Measurements from ENCODE around the gene CSPG4. TPM values are rescaled to one million over a fixed set of nuclear protein-coding genes. Genes with fewer than 3 reads are reported as not detected.

The CSPG4 gene
- total RNA-seq, 2 donors from 2014 or later, result 32.6 to 55.6 TPM

DNA sequence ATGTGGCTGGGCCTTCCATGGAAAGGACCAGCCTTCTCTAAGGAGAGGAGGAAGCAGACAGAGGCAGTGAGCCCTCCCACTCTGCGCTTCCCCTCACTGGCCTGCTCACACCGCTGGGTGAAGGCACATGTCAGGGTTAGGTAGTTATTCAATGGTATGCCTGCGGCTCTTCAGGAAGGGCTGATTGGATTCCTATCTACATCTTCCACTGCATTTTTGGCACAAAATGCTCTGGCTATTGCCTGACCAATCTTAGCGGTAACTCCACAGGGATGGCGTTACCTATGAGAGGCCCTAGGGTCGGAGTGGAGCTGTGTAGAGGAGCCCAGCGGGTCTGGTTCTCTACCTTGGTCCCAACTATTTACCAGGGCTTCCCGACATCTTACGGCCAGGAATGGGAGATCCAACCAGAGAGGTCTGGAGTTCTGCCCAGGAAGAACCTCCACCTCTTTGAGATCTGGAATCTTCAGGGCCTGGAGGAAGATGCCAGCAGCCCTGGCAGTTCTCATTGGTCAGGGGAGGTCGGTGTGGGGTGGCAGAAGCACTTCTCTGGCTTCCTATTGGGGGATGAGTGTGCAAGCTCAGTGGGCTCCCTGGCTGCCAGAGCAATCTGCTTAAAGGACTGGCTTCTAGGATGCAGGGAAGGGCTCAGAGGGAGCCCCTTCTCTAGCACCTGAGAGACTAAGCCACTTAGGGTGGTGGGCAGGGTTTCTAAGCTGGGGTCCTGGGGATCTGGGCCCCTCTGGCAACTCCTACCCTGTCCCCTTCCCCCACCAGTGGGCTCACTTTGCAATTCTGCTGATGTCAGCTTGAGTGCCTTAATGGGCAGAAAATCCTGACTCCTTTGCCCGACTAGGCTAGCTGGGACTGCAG, 40.7 kb downstream of the CSPG4 start:
- Histone ChIP-seq H3K4me1 (peaks cover 0 to 68% of the 10 kb centered on the region in 2 donors), H3K36me3 (no peaks in the 10 kb centered on the region), H3K27me3 (no peaks in the 10 kb centered on the region), H3K4me3 (no peak overlapping the region), H3K27ac (peak overlapping the region; percentile 79 to 81), H3K9me3 (no peaks in the 10 kb centered on the region)
- TF ChIP-seq, protein P1, sequence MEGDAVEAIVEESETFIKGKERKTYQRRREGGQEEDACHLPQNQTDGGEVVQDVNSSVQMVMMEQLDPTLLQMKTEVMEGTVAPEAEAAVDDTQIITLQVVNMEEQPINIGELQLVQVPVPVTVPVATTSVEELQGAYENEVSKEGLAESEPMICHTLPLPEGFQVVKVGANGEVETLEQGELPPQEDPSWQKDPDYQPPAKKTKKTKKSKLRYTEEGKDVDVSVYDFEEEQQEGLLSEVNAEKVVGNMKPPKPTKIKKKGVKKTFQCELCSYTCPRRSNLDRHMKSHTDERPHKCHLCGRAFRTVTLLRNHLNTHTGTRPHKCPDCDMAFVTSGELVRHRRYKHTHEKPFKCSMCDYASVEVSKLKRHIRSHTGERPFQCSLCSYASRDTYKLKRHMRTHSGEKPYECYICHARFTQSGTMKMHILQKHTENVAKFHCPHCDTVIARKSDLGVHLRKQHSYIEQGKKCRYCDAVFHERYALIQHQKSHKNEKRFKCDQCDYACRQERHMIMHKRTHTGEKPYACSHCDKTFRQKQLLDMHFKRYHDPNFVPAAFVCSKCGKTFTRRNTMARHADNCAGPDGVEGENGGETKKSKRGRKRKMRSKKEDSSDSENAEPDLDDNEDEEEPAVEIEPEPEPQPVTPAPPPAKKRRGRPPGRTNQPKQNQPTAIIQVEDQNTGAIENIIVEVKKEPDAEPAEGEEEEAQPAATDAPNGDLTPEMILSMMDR (IDR thresholded peaks at IDR 0.05), result no peak
- no peak for DNase-seq (ENCODE audit: low spot score)

DNA sequence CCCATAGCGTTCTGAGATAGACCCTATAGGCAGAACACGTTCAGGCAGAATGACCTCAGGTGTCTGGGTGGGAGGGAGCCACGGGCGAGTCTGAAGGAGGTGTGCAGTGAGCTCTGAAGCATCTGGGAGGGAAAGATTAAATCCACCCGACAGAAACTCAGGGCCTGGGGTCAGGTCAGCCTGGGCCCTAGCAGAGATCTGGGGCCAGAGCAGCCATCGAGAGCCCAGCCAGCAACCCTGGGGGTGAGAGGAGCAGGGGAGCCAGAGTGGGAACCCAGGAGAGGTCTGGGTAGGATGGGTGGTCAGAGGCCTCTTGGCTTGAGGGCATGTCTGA, 42.8 kb downstream of the CSPG4 start:
- H3K4me1 ChIP-seq, result peaks cover 0 to 68% of the 10 kb centered on the region in 2 donors

DNA sequence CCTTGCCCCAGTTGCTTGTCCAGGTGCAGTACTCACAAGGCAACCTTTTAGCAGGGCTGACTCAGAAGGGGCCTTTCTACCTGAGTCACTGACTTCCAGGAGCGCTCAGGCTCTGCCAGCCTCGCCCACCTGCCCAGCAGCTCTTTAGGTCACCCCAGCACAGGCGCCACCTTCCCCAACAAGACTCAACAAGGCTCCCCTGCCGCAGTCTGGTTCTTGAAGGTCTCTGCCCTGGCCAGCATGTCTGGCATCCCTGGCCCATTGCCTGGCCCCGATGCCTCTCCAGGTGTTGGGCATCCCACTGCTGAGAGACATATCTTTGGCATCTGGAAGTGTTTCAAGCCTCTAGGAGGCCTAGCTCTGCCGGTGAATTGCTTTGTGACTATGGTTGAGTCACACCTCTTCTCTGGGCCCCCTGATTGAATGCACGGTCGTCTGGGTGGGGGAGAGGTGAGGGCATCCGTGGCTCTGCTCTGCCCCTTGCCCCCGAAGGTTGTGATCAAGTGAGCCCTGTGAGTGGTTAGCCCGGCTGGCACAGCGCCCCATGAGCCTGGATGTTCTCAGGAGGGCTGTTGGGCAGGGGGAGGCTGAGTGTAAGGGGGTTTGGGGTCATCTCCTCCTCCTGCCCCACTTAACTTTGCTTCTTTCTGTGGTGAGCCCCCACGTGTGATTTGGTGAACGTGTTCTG, 43.3 kb downstream of the CSPG4 start:
- Histone ChIP-seq H3K4me3 (no peak overlapping the region), H3K9me3 (no peaks in the 10 kb centered on the region), H3K27me3 (no peaks in the 10 kb centered on the region), H3K4me1 (peaks cover 0 to 63% of the 10 kb centered on the region in 2 donors), H3K36me3 (no peaks in the 10 kb centered on the region), H3K27ac (peak overlapping the region; percentile 6 to 35)
- DNase-seq (ENCODE audit: low spot score), result no peak
- TF ChIP-seq, protein P1 (IDR thresholded peaks at IDR 0.05), result no peak

More for the DNA sequence above, 42.8 kb downstream of the CSPG4 start:
- TF ChIP-seq, protein P1 (IDR thresholded peaks at IDR 0.05), result no peak
- Histone ChIP-seq H3K36me3 (no peaks in the 10 kb centered on the region), H3K4me3 (no peak overlapping the region), H3K27ac (peak overlapping the region in 1 of 2 donors; percentile 6), H3K9me3 (no peaks in the 10 kb centered on the region), H3K27me3 (no peaks in the 10 kb centered on the region)
- DNase-seq (ENCODE audit: low spot score), result no peak

DNA sequence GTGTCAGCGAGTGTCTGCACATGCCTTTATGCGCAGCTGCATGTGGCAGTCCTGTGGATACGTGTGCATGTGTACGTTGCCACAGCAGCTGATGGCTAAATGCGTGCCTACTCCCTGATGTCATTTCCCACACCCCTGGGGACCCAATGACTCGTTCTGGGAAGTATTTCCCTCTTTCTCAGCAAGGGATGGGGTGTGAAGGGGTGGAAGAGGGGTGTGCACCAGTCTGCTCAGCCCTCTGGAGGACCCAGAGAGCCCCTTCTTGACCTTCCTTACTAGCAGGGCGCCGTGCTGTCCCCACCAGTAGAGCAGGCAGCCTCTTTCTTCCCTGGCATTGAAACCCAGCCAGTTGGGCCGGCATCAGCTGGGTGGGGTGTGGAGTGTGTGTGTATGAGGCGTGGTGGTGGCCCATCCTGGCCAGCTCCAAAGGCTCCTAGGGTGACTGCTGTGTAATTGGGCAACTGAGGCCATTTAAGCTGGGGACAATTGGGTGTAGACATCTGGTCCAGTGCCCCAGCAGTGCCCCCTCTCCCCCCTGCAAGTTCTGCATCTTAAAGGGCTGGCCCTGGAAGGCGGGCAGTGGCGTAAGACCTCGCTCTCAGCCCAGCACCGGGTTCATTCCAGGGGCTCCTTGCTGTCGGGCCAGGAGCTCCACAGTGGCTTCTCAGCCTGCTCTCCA, 45.7 kb downstream of the CSPG4 start:
- Histone ChIP-seq H3K4me1 (peaks cover 0 to 40% of the 10 kb centered on the region in 2 donors), H3K9me3 (no peaks in the 10 kb centered on the region), H3K27me3 (no peaks in the 10 kb centered on the region), H3K4me3 (no peak overlapping the region), H3K27ac (peak overlapping the region; percentile 70 to 83), H3K36me3 (no peaks in the 10 kb centered on the region)
- TF ChIP-seq, protein P1 (IDR thresholded peaks at IDR 0.05), result no peak
- peak; percentile 96 for DNase-seq (ENCODE audit: low spot score)

DNA sequence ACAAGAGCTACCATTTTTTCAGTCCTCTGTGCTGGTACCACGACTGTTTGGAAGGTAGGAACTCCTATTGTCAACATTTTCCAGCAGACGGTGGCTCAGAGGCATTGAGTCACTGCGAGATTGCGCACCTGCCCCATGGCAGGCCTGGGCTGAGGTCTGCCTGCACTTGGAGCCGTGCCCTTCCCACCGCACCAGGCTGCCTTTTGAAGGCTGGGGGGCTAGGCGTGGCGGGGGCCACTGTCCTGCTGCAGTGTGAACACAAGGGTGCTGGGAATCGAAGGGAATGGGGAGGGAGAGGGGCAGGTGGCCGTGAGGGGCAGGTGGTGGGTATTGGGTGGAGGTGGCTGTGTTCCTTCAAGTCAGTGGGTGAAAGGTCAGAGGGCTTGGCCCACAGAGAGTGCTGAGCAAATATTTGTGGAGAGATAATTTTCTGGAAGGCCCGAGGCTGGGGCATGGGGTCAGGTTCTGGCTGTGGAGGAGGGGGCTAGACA, 48.7 kb downstream of the CSPG4 start:
- peak overlapping the region in 1 of 2 donors; percentile 6 for H3K27ac ChIP-seq
- no peaks in the 10 kb centered on the region for H3K27me3 ChIP-seq
- no peak overlapping the region for H3K4me3 ChIP-seq
- peaks cover 2% of the 10 kb centered on the region for H3K36me3 ChIP-seq
- H3K9me3 ChIP-seq, result no peaks in the 10 kb centered on the region
- TF ChIP-seq, protein P1 (IDR thresholded peaks at IDR 0.05), result no peak
- peaks cover 0 to 54% of the 10 kb centered on the region in 2 donors for H3K4me1 ChIP-seq
- DNase-seq (ENCODE audit: low spot score), result no peak

All from right atrium auricular region (tissue), 2 donors.